ENCODE measurements around the gene TLK2. TPM values are rescaled to one million over a fixed set of nuclear protein-coding genes. Genes with fewer than 3 reads are reported as not detected.

The TLK2 gene
- polyA plus RNA-seq, 1 donor from 2014 or later, result 63.9 TPM

DNA sequence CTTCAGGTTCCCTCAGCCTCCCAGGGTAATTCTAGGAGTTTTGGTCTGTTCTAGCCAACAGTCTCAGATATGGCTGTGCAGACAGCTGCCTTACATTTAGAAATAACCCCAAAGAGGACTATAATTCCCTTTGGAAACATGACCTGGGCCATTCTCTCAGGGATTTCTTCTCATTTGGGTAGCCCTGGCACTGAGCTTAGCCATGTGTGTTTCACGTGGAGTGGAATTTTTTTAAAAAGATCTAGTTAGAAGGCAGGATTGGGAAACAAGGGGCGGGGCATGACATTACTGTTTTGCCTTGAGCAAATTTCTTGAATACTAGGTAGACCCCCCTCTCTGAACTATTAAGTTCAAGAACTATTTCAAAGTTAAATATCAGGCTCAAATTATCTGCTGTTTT lies 119.3 kb downstream of the TLK2 start:
- H3K36me3 ChIP-seq (ENCODE audit: insufficient read depth, low read length), result peaks cover 17% of the 10 kb centered on the region

DNA sequence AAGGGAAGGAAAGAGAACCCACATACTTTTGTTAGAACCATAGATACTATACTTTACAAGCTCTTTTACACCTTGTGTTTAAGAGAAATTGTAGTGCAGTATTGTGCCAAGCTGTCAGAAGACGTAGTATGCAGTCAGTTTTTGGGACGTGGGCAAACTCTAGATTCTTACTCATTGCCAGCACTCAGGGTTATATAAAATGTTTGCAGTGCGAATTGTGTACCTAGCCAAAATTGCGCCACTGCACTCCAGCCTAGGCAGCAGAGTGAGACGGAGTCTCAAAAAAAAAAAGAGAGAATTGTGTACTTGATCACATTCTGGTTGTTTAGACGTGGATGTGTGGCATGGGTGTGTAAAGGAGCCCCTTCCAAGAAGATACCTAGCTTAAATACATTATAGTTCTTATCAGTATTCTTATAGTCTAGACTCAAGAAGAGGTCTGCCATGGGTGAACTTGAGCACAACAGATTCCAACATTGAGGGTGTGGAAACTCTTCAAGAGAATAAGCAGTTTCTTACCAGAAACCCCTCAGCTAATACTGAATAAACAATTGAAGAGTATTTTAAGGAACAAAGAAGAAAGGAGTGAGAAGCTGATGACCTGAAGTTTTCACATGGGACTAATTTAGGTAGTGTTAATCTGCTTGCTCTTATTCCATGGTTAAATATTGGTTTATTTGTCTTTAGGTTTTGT lies 121.5 kb downstream of the TLK2 start:
- no peak overlapping the region for H3K4me3 ChIP-seq (ENCODE audit: low read length)
- H3K36me3 ChIP-seq (ENCODE audit: insufficient read depth, low read length), result peaks cover 13% of the 10 kb centered on the region
- H3K4me2 ChIP-seq (ENCODE audit: low read length), result no peak overlapping the region
- H3K9me3 ChIP-seq (ENCODE audit: low read length), result peaks cover 16% of the 10 kb centered on the region
- H3K27me3 ChIP-seq (ENCODE audit: insufficient read depth, low read depth, low read length), result no peaks in the 10 kb centered on the region
- H3K79me2 ChIP-seq (replicated peaks; ENCODE audit: insufficient read depth, low read length), result no peaks in the 10 kb centered on the region
- no peak overlapping the region for H3K27ac ChIP-seq (ENCODE audit: low read length)
- H2AFZ ChIP-seq (ENCODE audit: low read depth, low read length), result no peak overlapping the region
- no peaks in the 10 kb centered on the region for H4K20me1 ChIP-seq (ENCODE audit: insufficient read depth)
- H3K9me2 ChIP-seq (ENCODE audit: insufficient read depth, low read length), result no peaks in the 10 kb centered on the region
- H3F3A ChIP-seq (ENCODE audit: insufficient read depth, low read length, poor library complexity, severe bottlenecking), result no peaks in the 10 kb centered on the region
- H3K9ac ChIP-seq (ENCODE audit: low read length), result no peak overlapping the region
- TF ChIP-seq, protein P1, sequence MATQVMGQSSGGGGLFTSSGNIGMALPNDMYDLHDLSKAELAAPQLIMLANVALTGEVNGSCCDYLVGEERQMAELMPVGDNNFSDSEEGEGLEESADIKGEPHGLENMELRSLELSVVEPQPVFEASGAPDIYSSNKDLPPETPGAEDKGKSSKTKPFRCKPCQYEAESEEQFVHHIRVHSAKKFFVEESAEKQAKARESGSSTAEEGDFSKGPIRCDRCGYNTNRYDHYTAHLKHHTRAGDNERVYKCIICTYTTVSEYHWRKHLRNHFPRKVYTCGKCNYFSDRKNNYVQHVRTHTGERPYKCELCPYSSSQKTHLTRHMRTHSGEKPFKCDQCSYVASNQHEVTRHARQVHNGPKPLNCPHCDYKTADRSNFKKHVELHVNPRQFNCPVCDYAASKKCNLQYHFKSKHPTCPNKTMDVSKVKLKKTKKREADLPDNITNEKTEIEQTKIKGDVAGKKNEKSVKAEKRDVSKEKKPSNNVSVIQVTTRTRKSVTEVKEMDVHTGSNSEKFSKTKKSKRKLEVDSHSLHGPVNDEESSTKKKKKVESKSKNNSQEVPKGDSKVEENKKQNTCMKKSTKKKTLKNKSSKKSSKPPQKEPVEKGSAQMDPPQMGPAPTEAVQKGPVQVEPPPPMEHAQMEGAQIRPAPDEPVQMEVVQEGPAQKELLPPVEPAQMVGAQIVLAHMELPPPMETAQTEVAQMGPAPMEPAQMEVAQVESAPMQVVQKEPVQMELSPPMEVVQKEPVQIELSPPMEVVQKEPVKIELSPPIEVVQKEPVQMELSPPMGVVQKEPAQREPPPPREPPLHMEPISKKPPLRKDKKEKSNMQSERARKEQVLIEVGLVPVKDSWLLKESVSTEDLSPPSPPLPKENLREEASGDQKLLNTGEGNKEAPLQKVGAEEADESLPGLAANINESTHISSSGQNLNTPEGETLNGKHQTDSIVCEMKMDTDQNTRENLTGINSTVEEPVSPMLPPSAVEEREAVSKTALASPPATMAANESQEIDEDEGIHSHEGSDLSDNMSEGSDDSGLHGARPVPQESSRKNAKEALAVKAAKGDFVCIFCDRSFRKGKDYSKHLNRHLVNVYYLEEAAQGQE (IDR thresholded peaks at IDR 0.05; ENCODE audit: borderline replicate concordance), result no peak
- TF ChIP-seq, protein P2, sequence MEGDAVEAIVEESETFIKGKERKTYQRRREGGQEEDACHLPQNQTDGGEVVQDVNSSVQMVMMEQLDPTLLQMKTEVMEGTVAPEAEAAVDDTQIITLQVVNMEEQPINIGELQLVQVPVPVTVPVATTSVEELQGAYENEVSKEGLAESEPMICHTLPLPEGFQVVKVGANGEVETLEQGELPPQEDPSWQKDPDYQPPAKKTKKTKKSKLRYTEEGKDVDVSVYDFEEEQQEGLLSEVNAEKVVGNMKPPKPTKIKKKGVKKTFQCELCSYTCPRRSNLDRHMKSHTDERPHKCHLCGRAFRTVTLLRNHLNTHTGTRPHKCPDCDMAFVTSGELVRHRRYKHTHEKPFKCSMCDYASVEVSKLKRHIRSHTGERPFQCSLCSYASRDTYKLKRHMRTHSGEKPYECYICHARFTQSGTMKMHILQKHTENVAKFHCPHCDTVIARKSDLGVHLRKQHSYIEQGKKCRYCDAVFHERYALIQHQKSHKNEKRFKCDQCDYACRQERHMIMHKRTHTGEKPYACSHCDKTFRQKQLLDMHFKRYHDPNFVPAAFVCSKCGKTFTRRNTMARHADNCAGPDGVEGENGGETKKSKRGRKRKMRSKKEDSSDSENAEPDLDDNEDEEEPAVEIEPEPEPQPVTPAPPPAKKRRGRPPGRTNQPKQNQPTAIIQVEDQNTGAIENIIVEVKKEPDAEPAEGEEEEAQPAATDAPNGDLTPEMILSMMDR (IDR thresholded peaks at IDR 0.05; ENCODE audit: poor library complexity, severe bottlenecking), result no peak
- TF ChIP-seq POLR2AphosphoS5 (IDR thresholded peaks at IDR 0.05), result no peak

More for the DNA sequence above, 119.3 kb downstream of the TLK2 start:
- H3K4me2 ChIP-seq (ENCODE audit: low read length), result no peak overlapping the region
- no peak for TF ChIP-seq EP300 (conservative IDR thresholded peaks at IDR 0.05; ENCODE audit: poor library complexity, severe bottlenecking)
- TF ChIP-seq POLR2AphosphoS5 (IDR thresholded peaks at IDR 0.05), result no peak
- TF ChIP-seq, protein P2 (IDR thresholded peaks at IDR 0.05; ENCODE audit: poor library complexity, severe bottlenecking), result no peak
- no peak for TF ChIP-seq RAD21 (conservative IDR thresholded peaks at IDR 0.05)
- TF ChIP-seq SMC3 (conservative IDR thresholded peaks at IDR 0.05; ENCODE audit: poor library complexity), result no peak
- TF ChIP-seq MXI1 (conservative IDR thresholded peaks at IDR 0.05; ENCODE audit: poor library complexity, severe bottlenecking), result no peak
- no peak for TF ChIP-seq EZH2 (IDR thresholded peaks at IDR 0.05; ENCODE audit: borderline replicate concordance, insufficient read depth, low read length, poor library complexity, severe bottlenecking)
- TF ChIP-seq, protein P1 (IDR thresholded peaks at IDR 0.05; ENCODE audit: borderline replicate concordance), result no peak
- no peak for TF ChIP-seq TAF1 (IDR thresholded peaks at IDR 0.05; ENCODE audit: low read depth)
- H2AFZ ChIP-seq (ENCODE audit: low read depth, low read length), result no peak overlapping the region
- H3K79me2 ChIP-seq (replicated peaks; ENCODE audit: insufficient read depth, low read length), result no peaks in the 10 kb centered on the region
- H3K4me3 ChIP-seq (ENCODE audit: low read length), result no peak overlapping the region
- no peaks in the 10 kb centered on the region for H3K9me2 ChIP-seq (ENCODE audit: insufficient read depth, low read length)
- H3K9ac ChIP-seq (ENCODE audit: low read length), result no peak overlapping the region
- H3K27ac ChIP-seq (ENCODE audit: low read length), result no peak overlapping the region
- no peaks in the 10 kb centered on the region for H3F3A ChIP-seq (ENCODE audit: insufficient read depth, low read length, poor library complexity, severe bottlenecking)
- no peaks in the 10 kb centered on the region for H3K27me3 ChIP-seq (ENCODE audit: insufficient read depth, low read depth, low read length)
- peaks cover 16% of the 10 kb centered on the region for H3K9me3 ChIP-seq (ENCODE audit: low read length)
- H4K20me1 ChIP-seq (ENCODE audit: insufficient read depth), result no peaks in the 10 kb centered on the region

Measured in neural cell (in vitro differentiated cells).